Ascending aorta (tissue), 2 donors: ENCODE measurements around the gene PLEKHO2. TPM values are rescaled to one million over a fixed set of nuclear protein-coding genes. Genes with fewer than 3 reads are reported as not detected.

Source experiments
- DNase-seq, 2 donors: peaks; one replicate each; pipeline ENCODE4 v3.0.0-alpha.2; 2019; ENCODE audit warnings: low spot score in 2 of 2
- H3K27ac ChIP-seq, 2 donors: fragments of 200-600 bp; sonication (generic); one replicate each; pipeline ENCODE4 v1.5.1; 2016 to 2017; ENCODE audit warnings: mild to moderate bottlenecking in 1 of 2
- H3K27me3 ChIP-seq: fragments of 200-600 bp; sonication (generic); one replicate; pipeline ENCODE4 v1.5.1; 2017
- H3K36me3 ChIP-seq, 2 donors: fragments of 200-600 bp; sonication (generic); one replicate each; pipeline ENCODE4 v1.5.1; 2016
- H3K4me1 ChIP-seq, 2 donors: fragments of 200-600 bp; sonication (generic); one replicate each; pipeline ENCODE4 v1.5.1; 2016 to 2017; ENCODE audit warnings: mild to moderate bottlenecking in 1 of 2
- H3K4me3 ChIP-seq, 2 donors: fragments of 200-600 bp; sonication (generic); one replicate each; pipeline ENCODE4 v1.5.1; 2016 to 2017; ENCODE audit warnings: mild to moderate bottlenecking in 1 of 2
- H3K9me3 ChIP-seq, 2 donors: fragments of 200-600 bp; sonication (generic); one replicate each; pipeline ENCODE4 v1.5.1; 2016
- CTCF ChIP-seq, 3 experiments: fragments of 200-600 bp in 2 of 3; fragments of 450-650 bp in 1 of 3; sonication (generic) in 2 of 3; IDR thresholded peaks; one replicate each; pipeline ENCODE4 v1.5.1; 2016 to 2019; ENCODE audit warnings: antibody characterized with exemption in 3 of 3, mild to moderate bottlenecking in 1 of 3, moderate library complexity in 1 of 3
- intact Hi-C: fragments of 100-400 bp; cut with DNase I; formaldehyde crosslinking; loops from one replicate; pipeline ENCODE4 v1.15.1; 2023
- total RNA-seq: library from RNA; depleted of rRNA; stranded (reverse); fragments of >200 nt; gene quantifications from one replicate; pipeline ENCODE4 v1.1.0, GENCODE V29; 2016

Gene PLEKHO2
- total RNA-seq, 1 donor from 2014 or later: 41.4 TPM

DNA sequence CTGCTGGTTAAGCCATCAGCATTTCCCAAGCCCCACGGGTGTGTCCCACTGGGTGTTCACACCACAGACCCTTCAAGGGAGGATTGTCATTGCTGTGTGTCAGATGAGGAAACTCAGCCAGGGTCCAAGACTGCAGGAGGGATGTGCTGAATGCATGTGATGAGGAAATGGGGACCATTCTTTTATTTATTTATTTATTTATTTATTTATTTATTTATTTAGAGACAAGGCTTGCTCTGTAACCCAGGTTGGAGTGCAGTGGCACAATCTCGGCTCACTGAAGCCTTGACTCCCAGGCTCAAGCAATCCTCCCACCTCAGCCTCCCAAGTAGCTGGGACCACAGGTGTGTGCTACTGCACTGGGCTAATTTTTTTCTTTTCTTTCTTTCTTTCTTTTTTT lies 37.1 kb upstream of the PLEKHO2 start:
- H3K4me1 ChIP-seq: peaks cover 0 to 5% of the 10 kb centered on the region in 2 donors
- no peak overlapping the region for H3K4me3 ChIP-seq
- no peak for DNase-seq
- no peaks in the 10 kb centered on the region for H3K36me3 ChIP-seq
- H3K9me3 ChIP-seq: no peaks in the 10 kb centered on the region
- TF ChIP-seq CTCF (IDR thresholded peaks at IDR 0.05): no peak
- no peaks in the 10 kb centered on the region for H3K27me3 ChIP-seq
- intact Hi-C loops: no loop called here
- H3K27ac ChIP-seq: no peak overlapping the region

DNA sequence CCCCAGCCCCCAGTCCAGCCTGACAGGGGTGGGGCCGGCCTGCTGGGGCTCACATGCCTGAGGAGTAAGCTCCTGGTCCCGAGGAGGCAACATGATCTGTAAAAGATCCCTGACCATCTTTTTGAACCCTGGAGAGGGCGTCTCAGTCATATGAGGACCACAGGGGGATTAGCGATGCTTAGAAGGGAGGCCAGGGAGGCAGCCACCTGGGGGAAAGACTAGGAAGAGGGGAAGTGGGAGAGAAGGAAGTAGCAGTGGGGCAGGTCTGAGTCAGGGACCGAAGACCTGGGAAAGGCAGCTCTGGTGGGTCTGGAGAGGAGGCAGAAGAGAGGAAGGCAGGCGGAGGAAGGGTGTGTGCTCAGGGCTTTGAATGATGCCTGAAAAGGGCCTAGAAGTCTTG lies 35.2 kb upstream of the PLEKHO2 start:
- Histone ChIP-seq H3K4me3 (no peak overlapping the region), H3K9me3 (no peaks in the 10 kb centered on the region), H3K4me1 (peaks cover 0 to 5% of the 10 kb centered on the region in 2 donors), H3K36me3 (no peaks in the 10 kb centered on the region), H3K27ac (no peak overlapping the region), H3K27me3 (no peaks in the 10 kb centered on the region)
- no peak for TF ChIP-seq CTCF (IDR thresholded peaks at IDR 0.05)
- intact Hi-C loops: no loop called here
- DNase-seq: no peak

GRCh38 chr15:64807051-64807749 lies 34.5 kb upstream of the PLEKHO2 start:
- Histone ChIP-seq H3K9me3 (no peaks in the 10 kb centered on the region), H3K27me3 (no peaks in the 10 kb centered on the region), H3K27ac (no peak overlapping the region), H3K4me3 (no peak overlapping the region), H3K36me3 (no peaks in the 10 kb centered on the region), H3K4me1 (peaks cover 0 to 3% of the 10 kb centered on the region in 2 donors)
- intact Hi-C loops: no loop called here
- TF ChIP-seq CTCF (IDR thresholded peaks at IDR 0.05): no peak
- no peak for DNase-seq

DNA sequence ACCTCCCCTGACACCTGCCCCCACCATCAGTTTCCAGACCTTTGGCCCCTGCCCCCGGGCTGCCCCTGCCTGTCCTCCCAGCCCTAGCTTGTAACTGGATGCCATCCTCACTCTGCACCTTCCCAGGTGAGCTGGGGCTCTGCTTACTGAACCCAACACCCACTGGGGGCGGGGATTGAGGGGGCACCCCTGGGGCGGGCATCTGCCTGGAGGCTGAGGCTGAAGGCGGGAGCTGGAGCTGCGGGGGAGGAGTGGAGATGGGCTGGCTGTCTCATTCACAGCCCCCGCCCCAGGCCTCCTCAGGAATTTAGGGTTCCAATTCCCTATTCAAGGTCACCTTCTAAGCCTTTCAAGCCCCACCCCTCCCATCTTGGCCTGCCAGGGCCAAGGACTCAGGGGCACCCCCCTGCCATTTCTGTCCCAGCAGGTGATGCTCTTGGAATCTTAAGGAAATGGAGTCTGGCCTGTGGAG lies 33.9 kb upstream of the PLEKHO2 start:
- Histone ChIP-seq H3K27me3 (no peaks in the 10 kb centered on the region), H3K4me3 (no peak overlapping the region), H3K4me1 (peaks cover 0 to 3% of the 10 kb centered on the region in 2 donors), H3K9me3 (no peaks in the 10 kb centered on the region), H3K27ac (no peak overlapping the region), H3K36me3 (no peaks in the 10 kb centered on the region)
- intact Hi-C loops: no loop called here
- no peak for DNase-seq
- no peak for TF ChIP-seq CTCF (IDR thresholded peaks at IDR 0.05)

DNA sequence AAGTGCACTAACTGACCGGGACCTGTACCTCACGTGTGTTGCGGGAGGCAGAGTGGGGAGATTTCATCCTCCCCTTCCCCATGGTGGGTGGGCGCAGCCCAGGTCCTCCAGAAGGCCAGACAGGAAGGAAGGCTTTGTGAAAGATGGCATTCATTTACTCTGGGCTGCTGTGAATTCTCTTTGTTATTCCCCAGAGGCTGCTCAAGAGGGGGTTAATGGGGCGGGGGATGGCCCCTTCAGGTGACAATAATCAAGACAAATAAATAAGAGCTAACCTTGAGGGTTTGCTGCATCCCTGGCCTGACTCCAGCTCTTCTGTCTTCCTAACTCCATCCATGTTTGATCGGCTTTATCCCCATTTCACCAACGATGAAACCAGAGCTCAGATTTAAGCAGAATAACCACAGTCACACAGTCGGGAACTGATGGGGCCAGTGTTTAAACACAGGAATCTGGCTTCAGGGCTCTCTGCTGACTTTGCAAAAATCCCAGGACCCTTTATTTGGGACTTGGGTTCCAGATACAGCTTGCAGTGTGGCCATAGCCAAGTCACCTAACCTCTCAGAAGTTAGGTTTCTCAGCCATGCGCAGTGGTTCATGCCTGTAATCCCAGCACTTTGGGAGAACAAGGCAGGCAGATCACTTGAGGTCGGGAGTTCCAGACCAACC lies 32.8 kb upstream of the PLEKHO2 start:
- no peaks in the 10 kb centered on the region for H3K36me3 ChIP-seq
- H3K9me3 ChIP-seq: no peaks in the 10 kb centered on the region
- no peak overlapping the region for H3K27ac ChIP-seq
- H3K4me1 ChIP-seq: peaks cover 0 to 3% of the 10 kb centered on the region in 2 donors
- no peak for TF ChIP-seq CTCF (IDR thresholded peaks at IDR 0.05)
- intact Hi-C loops: no loop called here
- DNase-seq: no peak
- no peak overlapping the region for H3K4me3 ChIP-seq
- no peaks in the 10 kb centered on the region for H3K27me3 ChIP-seq
